H9 (cell line): Measurements from ENCODE around the gene LRPAP1. TPM values are rescaled to one million over a fixed set of nuclear protein-coding genes. Genes with fewer than 3 reads are reported as not detected.

Source experiments
- DNase-seq: peaks from one replicate; pipeline ENCODE4 v3.0.0-alpha.2; 2017
- H2AFZ ChIP-seq: one replicate; pipeline ENCODE4 v1.6.1; 2013; ENCODE audit warnings: mild to moderate bottlenecking, low read length, control low read depth, moderate library complexity
- H2AK5ac ChIP-seq: 2 replicates; pipeline ENCODE4 v1.6.1; 2013; ENCODE audit warnings: low read length, control low read depth, mixed read lengths; ENCODE audit not compliant: insufficient read length
- H2BK120ac ChIP-seq: one replicate; pipeline ENCODE4 v1.6.1; 2013; ENCODE audit warnings: low read depth, mild to moderate bottlenecking, low read length, control low read depth, inconsistent platforms; ENCODE audit not compliant: poor library complexity, severe bottlenecking
- H2BK12ac ChIP-seq: 2 replicates; pipeline ENCODE4 v1.6.1; 2013; ENCODE audit warnings: low read length, control low read depth, mixed read lengths, low read depth; ENCODE audit not compliant: insufficient read length
- H2BK15ac ChIP-seq: 2 replicates; pipeline ENCODE4 v1.6.1; 2013; ENCODE audit warnings: low read depth, low read length, control low read depth
- H2BK20ac ChIP-seq: one replicate; pipeline ENCODE4 v1.6.1; 2013; ENCODE audit warnings: low read depth, mild to moderate bottlenecking, low read length, control low read depth, inconsistent platforms; ENCODE audit not compliant: poor library complexity, severe bottlenecking
- H2BK5ac ChIP-seq: 2 replicates; pipeline ENCODE4 v1.6.1; 2013; ENCODE audit warnings: low read length, control low read depth, mixed read lengths; ENCODE audit not compliant: insufficient read length
- H3K14ac ChIP-seq: 2 replicates; pipeline ENCODE4 v1.6.1; 2013; ENCODE audit warnings: low read length, control low read depth; ENCODE audit not compliant: insufficient read depth
- H3K18ac ChIP-seq: 2 replicates; pipeline ENCODE4 v1.6.1; 2013; ENCODE audit warnings: low read depth, mild to moderate bottlenecking, mixed read lengths, low read length, control low read depth; ENCODE audit not compliant: insufficient read length
- H3K23ac ChIP-seq: 2 replicates; pipeline ENCODE4 v1.6.1; 2013; ENCODE audit warnings: low read length, control low read depth, mixed read lengths, low read depth; ENCODE audit not compliant: insufficient read length
- H3K23me2 ChIP-seq: 2 replicates; pipeline ENCODE4 v1.6.1; 2013; ENCODE audit warnings: low read depth, mild to moderate bottlenecking, mixed read lengths, low read length, control low read depth; ENCODE audit not compliant: insufficient read length, poor library complexity, severe bottlenecking
- H3K27ac ChIP-seq: 2 replicates; pipeline ENCODE4 v1.5.1; 2013; ENCODE audit warnings: low read length, control low read depth, mixed read lengths, low read depth; ENCODE audit not compliant: insufficient read length
- H3K27me3 ChIP-seq: 2 replicates; pipeline ENCODE4 v1.6.1; 2013; ENCODE audit warnings: low read length, control low read depth, inconsistent platforms; ENCODE audit not compliant: insufficient read depth
- H3K4ac ChIP-seq: 2 replicates; pipeline ENCODE4 v1.6.1; 2013; ENCODE audit warnings: low read depth, mild to moderate bottlenecking, control low read depth, inconsistent platforms, low read length, moderate library complexity
- H3K4me1 ChIP-seq: 2 replicates; pipeline ENCODE4 v1.6.1; 2013; ENCODE audit warnings: low read length, control low read depth, inconsistent platforms; ENCODE audit not compliant: insufficient read depth
- H3K4me2 ChIP-seq: 2 replicates; pipeline ENCODE4 v1.6.1; 2013; ENCODE audit warnings: low read length, control low read depth, mixed read lengths; ENCODE audit not compliant: insufficient read length, insufficient read depth
- H3K56ac ChIP-seq: 2 replicates; pipeline ENCODE4 v1.6.1; 2013; ENCODE audit warnings: low read depth, mild to moderate bottlenecking, mixed read lengths, low read length, control low read depth; ENCODE audit not compliant: insufficient read length
- H3K79me1 ChIP-seq: 2 replicates; pipeline ENCODE4 v1.6.1; 2013; ENCODE audit warnings: low read depth, mild to moderate bottlenecking, moderate library complexity, low read length, control low read depth, inconsistent platforms; ENCODE audit not compliant: insufficient read depth, poor library complexity, severe bottlenecking
- H3K79me2 ChIP-seq: 2 replicates; pipeline ENCODE4 v1.6.1; 2013; ENCODE audit warnings: low read length, control low read depth, inconsistent platforms; ENCODE audit not compliant: insufficient read depth
- H3K9ac ChIP-seq: 2 replicates; pipeline ENCODE4 v1.6.1; 2013; ENCODE audit warnings: low read length, control low read depth, mixed read lengths; ENCODE audit not compliant: insufficient read length; ENCODE audit errors: extremely low read depth
- H3K9me3 ChIP-seq: one replicate; pipeline ENCODE4 v1.6.1; 2013; ENCODE audit warnings: low read depth, low read length, inconsistent platforms; ENCODE audit not compliant: control insufficient read depth
- H3T11ph ChIP-seq: one replicate; pipeline ENCODE4 v1.6.1; 2013; ENCODE audit warnings: mild to moderate bottlenecking, low read length, control low read depth, inconsistent platforms
- H4K20me1 ChIP-seq: one replicate; pipeline ENCODE4 v1.6.1; 2013; ENCODE audit not compliant: control insufficient read depth, insufficient read length, insufficient read depth
- H4K5ac ChIP-seq: 2 replicates; pipeline ENCODE4 v1.6.1; 2013; ENCODE audit warnings: low read depth, mild to moderate bottlenecking, mixed read lengths, low read length, control low read depth; ENCODE audit not compliant: insufficient read length
- H4K8ac ChIP-seq: replicated peaks from 2 replicates; pipeline ENCODE4 v1.6.1; 2013; ENCODE audit warnings: low read length, control low read depth, mixed read lengths, low read depth; ENCODE audit not compliant: insufficient read length
- H4K91ac ChIP-seq: 2 replicates; pipeline ENCODE4 v1.6.1; 2013; ENCODE audit warnings: low read depth, mild to moderate bottlenecking, moderate library complexity, mixed read lengths, low read length, control low read depth; ENCODE audit not compliant: insufficient read length
- H3K27ac Mint-ChIP-seq, 3 experiments: 2 replicates in 2 of 3; 3 replicates in 1 of 3; pipeline ENCODE4 v1.8.0; 2020 to 2021; ENCODE audit warnings: mixed read lengths in 3 of 3, mild to moderate bottlenecking in 1 of 3, moderate library complexity in 1 of 3
- H3K27me3 Mint-ChIP-seq: 2 replicates; pipeline ENCODE4 v1.8.0; 2021; ENCODE audit warnings: low read depth, mild to moderate bottlenecking, moderate library complexity, mixed read lengths
- H3K36me3 Mint-ChIP-seq, 3 experiments: 2 replicates in 2 of 3; 3 replicates in 1 of 3; pipeline ENCODE4 v1.8.0; 2020 to 2021; ENCODE audit warnings: low read depth in 3 of 3, mixed read lengths in 3 of 3; ENCODE audit not compliant: insufficient read depth in 1 of 3
- H3K4me1 Mint-ChIP-seq, 2 experiments: 2 replicates each; pipeline ENCODE4 v1.8.0; 2020; ENCODE audit warnings: mixed read lengths in 2 of 2
- H3K4me3 Mint-ChIP-seq, 2 experiments: 2 replicates in 1 of 2; 3 replicates in 1 of 2; pipeline ENCODE4 v1.8.0; 2020 to 2021; ENCODE audit warnings: mild to moderate bottlenecking in 2 of 2, mixed read lengths in 2 of 2, moderate library complexity in 1 of 2
- H3K9me3 Mint-ChIP-seq, 2 experiments: 2 replicates in 1 of 2; 3 replicates in 1 of 2; pipeline ENCODE4 v1.8.0; 2020; ENCODE audit warnings: mild to moderate bottlenecking in 2 of 2, mixed read lengths in 2 of 2, moderate library complexity in 1 of 2
- CTCF ChIP-seq: fragments of 200-600 bp; sonication (generic); conservative IDR thresholded peaks from 3 replicates; pipeline ENCODE4 v1.8.0; 2021; ENCODE audit warnings: antibody characterized with exemption, mild to moderate bottlenecking
- WGBS: extraction: QIAGEN DNeasy Blood & Tissue Kit; methylation state at CpG from one replicate; pipeline ENCODE4 v1.1.7; 2013; ENCODE audit warnings: missing lambda C conversion rate, low lambda C conversion rate, mixed read lengths; ENCODE audit not compliant: insufficient read length; ENCODE audit errors: extremely low coverage; 5-methylcytosine and 5-hydroxymethylcytosine counted together
- total RNA-seq: library from RNA; stranded (reverse); gene quantifications from 2 replicates; pipeline ENCODE4 v1.2.1, GENCODE V29; 2021

LRPAP1 gene
- total RNA-seq, 1 experiment from 2014 or later = 85.9 TPM

DNA sequence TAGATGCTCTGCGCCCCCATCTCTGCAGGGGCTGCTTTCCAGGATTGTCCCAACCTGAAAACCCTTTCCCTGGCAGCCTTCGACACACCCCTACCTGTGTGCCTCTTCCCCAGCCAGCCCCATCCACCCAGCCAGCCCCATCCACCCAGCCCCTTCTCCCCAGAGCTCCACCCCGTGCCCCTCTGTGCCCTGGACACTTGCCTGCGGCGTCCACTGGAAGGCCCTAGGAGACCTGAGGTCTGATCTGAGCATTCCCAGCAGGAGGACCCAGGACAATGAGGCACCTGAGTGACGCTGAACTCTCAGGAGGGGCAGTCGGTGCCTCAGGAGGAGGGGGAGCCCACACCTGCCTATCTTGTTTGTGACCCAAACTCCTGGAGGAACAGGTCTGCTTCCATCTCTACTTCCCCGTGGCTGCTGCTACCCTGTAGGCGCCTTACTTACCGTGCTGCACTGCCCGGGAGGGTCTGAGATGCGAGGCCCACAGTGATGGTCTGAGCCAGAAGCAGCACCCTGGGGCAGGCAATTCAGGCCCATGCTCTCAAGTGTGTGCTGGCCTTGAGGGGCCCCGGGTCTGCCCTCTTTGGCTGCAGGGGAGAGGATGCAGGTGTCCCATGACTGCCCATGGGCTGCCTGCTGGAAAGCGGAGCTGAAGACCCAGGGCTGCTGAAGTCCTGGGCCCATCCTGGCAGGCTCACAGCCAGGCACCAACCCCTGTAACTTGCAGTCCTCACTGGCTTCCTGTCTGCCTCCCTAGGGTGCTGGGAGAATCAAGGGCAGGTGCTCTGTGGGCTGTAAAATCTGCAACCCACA is 4.9 kb downstream of the LRPAP1 start:
- H3K4me2 ChIP-seq = no peak overlapping the region
- H3K23ac ChIP-seq = no peak overlapping the region
- H3K9ac ChIP-seq = no peak overlapping the region
- Mint-ChIP-seq H3K9me3 (no peaks in the 10 kb centered on the region), H3K4me1 (peaks cover 8 to 28% of the 10 kb centered on the region in 2 experiments), H3K4me3 (no peak overlapping the region), H3K36me3 (peaks cover 11 to 46% (median 44%) of the 10 kb centered on the region in 3 experiments), H3K27me3 (peaks cover 5% of the 10 kb centered on the region), H3K27ac (no peak overlapping the region)
- no peak overlapping the region for H3K56ac ChIP-seq
- peak; percentile 21 for DNase-seq
- H4K5ac ChIP-seq = no peak overlapping the region
- peaks cover 4% of the 10 kb centered on the region; the same call in 1 of the 2 replicates for H3K79me2 ChIP-seq
- no CpG with 5 or more reads among the region's 14 CpGs for WGBS
- no peak overlapping the region for H4K8ac ChIP-seq
- no peak overlapping the region for H3T11ph ChIP-seq
- no peak overlapping the region for H2AFZ ChIP-seq
- H3K79me1 ChIP-seq = peaks cover 4% of the 10 kb centered on the region
- no peaks in the 10 kb centered on the region for H4K20me1 ChIP-seq
- no peak overlapping the region for H2BK15ac ChIP-seq
- no peak overlapping the region for H3K27ac ChIP-seq
- no peak overlapping the region for H2BK120ac ChIP-seq
- no peak overlapping the region for H2AK5ac ChIP-seq
- TF ChIP-seq CTCF = no peak
- no peak overlapping the region for H2BK20ac ChIP-seq
- no peak overlapping the region for H2BK5ac ChIP-seq
- no peaks in the 10 kb centered on the region for H3K9me3 ChIP-seq
- peaks cover 6% of the 10 kb centered on the region for H3K23me2 ChIP-seq
- no peak overlapping the region for H3K18ac ChIP-seq
- H3K27me3 ChIP-seq = no peaks in the 10 kb centered on the region
- H3K4me1 ChIP-seq = no peaks in the 10 kb centered on the region
- no peak overlapping the region for H3K4ac ChIP-seq
- no peak overlapping the region for H2BK12ac ChIP-seq
- no peak overlapping the region; the same call in 1 of the 2 replicates for H3K14ac ChIP-seq
- H4K91ac ChIP-seq = no peak overlapping the region
